NCI-H2196 treated with DMSO at 0.1 percent for 48 hours (cell line): ENCODE data around the gene DYNC1I1.

Experiments used
- DNase-seq: peaks from one replicate; lab custom pipeline; 2025; ENCODE audit not compliant: unreplicated experiment; lab: John Stamatoyannopoulos, UW

DYNC1I1 gene

DNA sequence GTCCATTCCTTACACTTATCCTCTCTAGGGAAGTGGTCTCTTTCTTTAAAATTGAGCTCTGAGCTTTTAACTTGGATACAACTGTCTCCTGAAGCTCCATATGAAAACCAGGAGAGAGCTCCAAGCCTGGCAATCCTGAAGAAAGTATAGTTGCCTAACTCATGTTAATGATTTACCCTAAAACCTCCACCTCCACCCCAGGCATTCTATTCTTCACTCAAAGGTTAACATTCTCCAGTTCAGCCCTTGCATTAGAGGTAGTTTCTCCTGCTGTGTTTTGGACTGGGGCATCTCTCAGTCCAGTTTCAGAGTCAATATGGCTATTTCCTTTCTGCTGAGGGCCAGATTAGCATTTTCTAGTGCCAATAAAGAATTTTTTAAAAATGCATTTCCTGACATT, 354.0 kb downstream of the DYNC1I1 start:
- DNase-seq, result no peak

DNA sequence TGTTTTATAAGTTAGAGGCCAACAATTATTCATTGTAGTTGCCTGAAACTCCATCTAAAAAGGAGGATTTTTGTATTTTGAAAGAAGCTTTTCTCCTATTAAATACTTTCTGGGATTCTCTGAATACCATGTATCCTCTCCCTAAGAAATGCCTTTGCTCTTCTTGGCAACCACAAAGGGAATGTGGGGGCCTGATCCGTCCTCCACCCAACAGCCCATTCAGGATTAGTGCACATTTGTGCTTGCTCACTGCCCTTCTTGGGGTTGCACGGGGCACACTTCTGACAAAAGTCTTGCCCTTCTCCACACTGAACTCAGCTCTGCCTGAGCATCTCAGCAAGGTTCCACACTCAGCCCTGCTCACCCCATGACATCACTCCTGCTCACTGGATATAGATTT, 355.4 kb downstream of the DYNC1I1 start:
- DNase-seq, result no peak

DNA sequence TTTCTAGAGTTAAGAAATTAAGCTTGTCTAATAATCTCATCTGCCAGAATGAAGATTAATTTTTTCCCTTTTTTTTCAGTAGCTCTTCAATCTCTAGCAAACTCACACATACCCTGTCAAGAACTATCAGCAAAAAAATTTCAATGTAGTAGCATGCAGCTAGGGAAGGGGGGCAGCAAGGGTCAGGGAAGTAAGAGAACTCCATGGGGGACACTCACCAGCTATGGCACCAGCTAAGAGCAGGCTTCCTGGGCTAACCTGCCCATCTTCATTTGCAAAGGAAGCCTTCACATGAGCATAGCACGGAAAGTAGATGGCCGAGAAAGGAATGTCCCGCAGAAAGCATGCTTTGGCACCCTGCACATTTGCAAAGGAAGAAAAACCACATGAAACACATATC, 359.2 kb downstream of the DYNC1I1 start:
- no peak for DNase-seq

DNA sequence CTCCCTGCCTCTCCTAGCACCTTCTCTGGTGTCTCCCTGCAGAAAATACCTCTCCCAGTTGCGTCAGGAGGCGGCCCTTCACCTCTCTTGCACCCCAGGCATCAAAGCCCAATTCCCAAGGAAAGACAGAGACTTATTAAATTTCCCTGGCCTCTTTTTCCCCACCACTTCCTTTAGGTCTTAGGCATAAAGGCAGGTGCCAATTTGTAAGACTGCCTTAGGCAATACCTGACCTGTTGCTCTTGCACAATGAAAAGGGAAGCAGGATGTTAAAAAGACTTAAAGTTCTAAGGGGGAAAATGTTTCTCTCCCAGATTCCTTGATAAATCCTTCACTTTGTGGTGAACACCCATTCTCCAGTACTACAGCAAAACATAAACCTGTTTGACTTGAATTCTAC, 362.9 kb downstream of the DYNC1I1 start:
- DNase-seq, result no peak

DNA sequence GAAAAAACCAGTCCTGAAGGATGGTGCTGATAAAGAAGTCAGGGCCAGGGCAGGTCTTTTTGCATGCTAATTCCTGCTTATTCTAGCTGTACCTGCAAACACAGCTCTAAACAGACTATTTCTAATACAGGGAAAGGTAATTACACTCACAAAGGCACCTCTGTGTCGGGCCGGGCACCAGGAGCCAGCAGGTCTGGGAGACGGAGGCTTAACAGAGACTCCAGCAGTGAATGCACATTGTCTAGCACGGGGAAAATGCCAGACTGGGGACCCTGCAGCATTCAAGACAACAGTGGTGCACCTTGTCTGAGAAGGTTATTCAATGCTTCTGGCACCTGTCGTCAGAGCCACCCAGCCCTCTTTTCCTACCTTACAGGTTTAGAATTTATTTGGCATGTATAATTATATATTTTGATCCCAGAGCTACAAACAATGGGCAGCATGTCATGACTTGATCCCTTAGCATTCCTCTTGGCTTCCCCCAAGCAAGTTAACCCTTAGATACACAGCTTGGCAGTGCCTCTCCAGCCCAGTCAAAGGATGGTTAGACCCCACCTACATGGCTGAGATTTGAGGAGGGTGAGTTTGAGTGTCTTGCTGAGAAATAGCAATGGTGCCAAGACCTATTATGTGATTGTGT, 364.4 kb downstream of the DYNC1I1 start:
- DNase-seq, result no peak

DNA sequence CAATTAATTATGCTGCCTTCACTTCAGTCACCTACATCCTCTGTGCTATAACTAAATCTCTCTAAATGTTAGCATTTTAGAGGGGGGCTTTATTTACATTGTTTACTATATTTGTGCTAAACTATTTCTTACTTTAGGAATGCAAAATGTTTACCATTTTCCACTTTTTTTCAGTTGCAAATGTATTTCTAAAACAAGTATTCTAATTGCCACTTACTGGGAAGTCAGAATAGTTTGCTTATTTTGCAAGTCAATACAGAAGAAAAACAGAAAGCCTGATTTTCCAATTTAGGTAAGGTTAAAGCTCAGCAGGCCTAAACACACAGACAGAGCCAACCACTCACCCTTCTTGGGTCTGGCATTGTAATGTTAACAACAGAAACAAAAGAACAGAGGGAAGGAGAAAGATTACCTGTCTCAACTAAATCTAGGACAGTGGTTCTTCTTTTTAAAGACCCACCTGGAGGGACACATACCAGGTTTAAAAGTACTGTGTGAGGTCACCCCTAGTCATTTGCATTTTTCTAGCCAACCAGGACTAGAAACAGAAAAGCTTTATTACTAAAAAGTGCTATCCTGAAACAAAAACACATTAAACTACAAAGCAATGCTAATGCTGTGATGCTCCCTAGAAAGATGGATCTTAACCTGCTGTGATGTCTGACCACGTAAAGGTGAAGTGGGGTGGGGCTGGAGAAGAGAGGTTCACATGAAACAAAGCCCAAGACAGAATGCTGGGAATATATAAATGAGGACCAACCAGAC, 371.3 kb downstream of the DYNC1I1 start:
- no peak for DNase-seq

DNA sequence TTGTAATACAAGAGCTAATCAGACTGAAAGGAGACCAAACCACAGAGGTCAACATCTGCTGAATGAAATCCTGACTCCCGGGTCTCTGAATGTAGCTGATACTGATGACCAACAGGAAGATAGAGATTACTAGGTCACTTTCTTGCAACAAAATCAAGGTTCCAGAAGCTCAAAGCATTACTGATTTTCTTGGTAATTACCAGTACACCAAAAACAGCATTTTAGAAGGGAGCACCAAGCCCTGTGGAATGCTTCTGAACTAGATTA, 371.8 kb downstream of the DYNC1I1 start:
- DNase-seq, result no peak
